Liver (tissue), 9 donors: ENCODE data around the gene SUCLG2. TPM values are rescaled to one million over a fixed set of nuclear protein-coding genes. Genes with fewer than 3 reads are reported as not detected.

Experiments used
- DNase-seq: peaks from one replicate; pipeline ENCODE4 v3.0.0-alpha.2; 2017; ENCODE audit warnings: low spot score
- H3K27ac ChIP-seq, 2 donors: one replicate each; pipeline ENCODE4 v1.7.0; 2013; ENCODE audit warnings: inconsistent platforms in 2 of 2, low read length in 2 of 2, control low read depth in 1 of 2, low read depth in 1 of 2, mild to moderate bottlenecking in 1 of 2
- H3K27me3 ChIP-seq, 4 donors: one replicate each; pipeline versions ENCODE4 v1.6.1 to v1.7.0; 2013; ENCODE audit warnings: low read length in 3 of 4, inconsistent platforms in 1 of 4, mild to moderate bottlenecking in 1 of 4, moderate library complexity in 1 of 4; ENCODE audit not compliant: control insufficient read depth in 4 of 4, insufficient read depth in 4 of 4
- H3K36me3 ChIP-seq, 4 donors: one replicate each; pipeline versions ENCODE4 v1.6.1 to v1.7.0; 2013; ENCODE audit warnings: low read length in 3 of 4, mild to moderate bottlenecking in 3 of 4, low read depth in 1 of 4, moderate library complexity in 1 of 4; ENCODE audit not compliant: control insufficient read depth in 4 of 4, insufficient read depth in 3 of 4
- H3K4me1 ChIP-seq, 4 donors: one replicate each; pipeline versions ENCODE4 v1.6.1 to v1.7.0; 2013; ENCODE audit warnings: low read length in 3 of 4, mild to moderate bottlenecking in 3 of 4, moderate library complexity in 1 of 4; ENCODE audit not compliant: control insufficient read depth in 4 of 4, insufficient read depth in 4 of 4
- H3K4me3 ChIP-seq, 3 donors: one replicate each; pipeline versions ENCODE4 v1.6.1 to v1.7.0; 2013; ENCODE audit warnings: low read length in 3 of 3, control low read depth in 1 of 3, low read depth in 1 of 3, mild to moderate bottlenecking in 1 of 3
- H3K9ac ChIP-seq, 2 donors: one replicate each; pipeline ENCODE4 v1.7.0; 2013; ENCODE audit warnings: low read length in 2 of 2, mild to moderate bottlenecking in 2 of 2, moderate library complexity in 2 of 2, control low read depth in 1 of 2, low read depth in 1 of 2
- H3K9me3 ChIP-seq, 4 donors: one replicate each; pipeline versions ENCODE4 v1.6.1 to v1.7.0; 2013; ENCODE audit warnings: low read length in 3 of 4; ENCODE audit not compliant: control insufficient read depth in 4 of 4
- EGR1 ChIP-seq, 2 donors: IDR thresholded peaks; 2 replicates each; pipeline ENCODE4 v1.6.1; 2016 to 2018; ENCODE audit warnings: antibody characterized with exemption in 2 of 2, low read depth in 2 of 2
- FOXA1 ChIP-seq: IDR thresholded peaks from 2 replicates; pipeline ENCODE4 v1.6.1; 2016; ENCODE audit warnings: antibody characterized with exemption
- FOXA2 ChIP-seq: IDR thresholded peaks from 2 replicates; pipeline ENCODE4 v1.6.1; 2016; ENCODE audit warnings: antibody characterized with exemption
- GABPA ChIP-seq, 2 donors: IDR thresholded peaks in 1 of 2; conservative IDR thresholded peaks in 1 of 2; 2 replicates each; pipeline ENCODE4 v1.6.1; 2016; ENCODE audit warnings: antibody characterized with exemption in 2 of 2, mild to moderate bottlenecking in 1 of 2, moderate library complexity in 1 of 2
- HNF4A ChIP-seq, 2 donors: conservative IDR thresholded peaks; 2 replicates each; pipeline ENCODE4 v1.6.1; 2016; ENCODE audit warnings: antibody characterized with exemption in 2 of 2, mild to moderate bottlenecking in 2 of 2
- HNF4G ChIP-seq: IDR thresholded peaks from 2 replicates; pipeline ENCODE4 v1.6.1; 2016; ENCODE audit warnings: antibody characterized with exemption
- NR2F2 ChIP-seq: IDR thresholded peaks from 2 replicates; pipeline ENCODE4 v1.6.1; 2016; ENCODE audit warnings: antibody characterized with exemption
- RAD21 ChIP-seq, 2 donors: IDR thresholded peaks; 2 replicates each; pipeline ENCODE4 v1.6.1; 2016; ENCODE audit warnings: antibody characterized with exemption in 2 of 2, mild to moderate bottlenecking in 2 of 2
- REST ChIP-seq: IDR thresholded peaks from 2 replicates; pipeline ENCODE4 v1.6.1; 2016; ENCODE audit warnings: antibody characterized with exemption, mild to moderate bottlenecking
- SP1 ChIP-seq: IDR thresholded peaks from 2 replicates; pipeline ENCODE4 v1.6.1; 2018; ENCODE audit warnings: antibody characterized with exemption, mild to moderate bottlenecking
- TAF1 ChIP-seq: conservative IDR thresholded peaks from 2 replicates; pipeline ENCODE4 v1.6.1; 2016; ENCODE audit warnings: antibody characterized with exemption, mild to moderate bottlenecking
- YY1 ChIP-seq: IDR thresholded peaks from 2 replicates; pipeline ENCODE4 v1.6.1; 2016; ENCODE audit warnings: antibody characterized with exemption, mild to moderate bottlenecking
- WGBS: extraction: QIAGEN DNeasy Blood & Tissue Kit; methylation state at CpG from one replicate; pipeline ENCODE4 v1.1.7; 2013; 5-methylcytosine and 5-hydroxymethylcytosine counted together
- polyA plus RNA-seq, 2 donors: library from polyadenylated mRNA; stranded (reverse) in 1 of 2; unstranded in 1 of 2; fragments of 200-250 nt in 1 of 2; fragments of >200 nt in 1 of 2; fragmentation: Nextera tagmentation in 1 of 2; extraction: Ambion mirVana in 1 of 2; gene quantifications; one replicate each; pipeline versions ENCODE4 v1.2.1 to v1.2.3, GENCODE V29; 2013 to 2015
- total RNA-seq, 2 donors: library from RNA; depleted of rRNA; stranded (reverse); fragments of >200 nt; gene quantifications; one replicate each; pipeline ENCODE4 v1.2.3, GENCODE V29; 2014
- TF ChIP-seq, protein P1 (sequence below): IDR thresholded peaks from 2 replicates; pipeline ENCODE4 v1.6.1; 2016; ENCODE audit warnings: antibody characterized with exemption
- TF ChIP-seq, protein P2 (sequence below): fragments of 150-350 bp; IDR thresholded peaks from 2 replicates; pipeline ENCODE4 v1.5.1; 2017; ENCODE audit warnings: improper control_type of control experiment, low read depth, low read length; ENCODE audit not compliant: missing input control
- TF ChIP-seq, protein P3 (sequence below): IDR thresholded peaks from 2 replicates; pipeline ENCODE4 v1.6.1; 2016; ENCODE audit warnings: antibody characterized with exemption
- TF ChIP-seq, protein P4 (sequence below): IDR thresholded peaks from 2 replicates; pipeline ENCODE4 v1.6.1; 2016; ENCODE audit warnings: antibody characterized with exemption
- donor health status: healthy.
- donor health status: healthy.
- donor health status: healthy.
- donor health status: healthy.
- donor health status: healthy.

Gene SUCLG2
- total and polyA plus RNA-seq, 4 donors: 45.3 to 114 (median 92.8) TPM

- TF ChIP-seq, protein P1, sequence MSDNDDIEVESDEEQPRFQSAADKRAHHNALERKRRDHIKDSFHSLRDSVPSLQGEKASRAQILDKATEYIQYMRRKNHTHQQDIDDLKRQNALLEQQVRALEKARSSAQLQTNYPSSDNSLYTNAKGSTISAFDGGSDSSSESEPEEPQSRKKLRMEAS: no peak
- TF ChIP-seq, protein P2, sequence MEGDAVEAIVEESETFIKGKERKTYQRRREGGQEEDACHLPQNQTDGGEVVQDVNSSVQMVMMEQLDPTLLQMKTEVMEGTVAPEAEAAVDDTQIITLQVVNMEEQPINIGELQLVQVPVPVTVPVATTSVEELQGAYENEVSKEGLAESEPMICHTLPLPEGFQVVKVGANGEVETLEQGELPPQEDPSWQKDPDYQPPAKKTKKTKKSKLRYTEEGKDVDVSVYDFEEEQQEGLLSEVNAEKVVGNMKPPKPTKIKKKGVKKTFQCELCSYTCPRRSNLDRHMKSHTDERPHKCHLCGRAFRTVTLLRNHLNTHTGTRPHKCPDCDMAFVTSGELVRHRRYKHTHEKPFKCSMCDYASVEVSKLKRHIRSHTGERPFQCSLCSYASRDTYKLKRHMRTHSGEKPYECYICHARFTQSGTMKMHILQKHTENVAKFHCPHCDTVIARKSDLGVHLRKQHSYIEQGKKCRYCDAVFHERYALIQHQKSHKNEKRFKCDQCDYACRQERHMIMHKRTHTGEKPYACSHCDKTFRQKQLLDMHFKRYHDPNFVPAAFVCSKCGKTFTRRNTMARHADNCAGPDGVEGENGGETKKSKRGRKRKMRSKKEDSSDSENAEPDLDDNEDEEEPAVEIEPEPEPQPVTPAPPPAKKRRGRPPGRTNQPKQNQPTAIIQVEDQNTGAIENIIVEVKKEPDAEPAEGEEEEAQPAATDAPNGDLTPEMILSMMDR: no peak
- TF ChIP-seq YY1 (no peak), FOXA2 (no peak), EGR1 (IDR thresholded peaks at IDR 0.05; ENCODE audit: low read depth in 2 of 2) (no peak), FOXA1 (no peak), REST (no peak), HNF4G (no peak), HNF4A (conservative IDR thresholded peaks at IDR 0.05) (no peak), GABPA (IDR thresholded peaks at IDR 0.05 in 1 of 2, conservative IDR thresholded peaks at IDR 0.05 in 1 of 2) (no peak), RAD21 (IDR thresholded peaks at IDR 0.05) (no peak), TAF1 (no peak), SP1 (no peak), NR2F2 (no peak)
- TF ChIP-seq, protein P3, sequence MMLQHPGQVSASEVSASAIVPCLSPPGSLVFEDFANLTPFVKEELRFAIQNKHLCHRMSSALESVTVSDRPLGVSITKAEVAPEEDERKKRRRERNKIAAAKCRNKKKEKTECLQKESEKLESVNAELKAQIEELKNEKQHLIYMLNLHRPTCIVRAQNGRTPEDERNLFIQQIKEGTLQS: no peak
Measured at GRCh38 chr3:67362686-67363085, 291.7 kb downstream of the SUCLG2 start.

DNA sequence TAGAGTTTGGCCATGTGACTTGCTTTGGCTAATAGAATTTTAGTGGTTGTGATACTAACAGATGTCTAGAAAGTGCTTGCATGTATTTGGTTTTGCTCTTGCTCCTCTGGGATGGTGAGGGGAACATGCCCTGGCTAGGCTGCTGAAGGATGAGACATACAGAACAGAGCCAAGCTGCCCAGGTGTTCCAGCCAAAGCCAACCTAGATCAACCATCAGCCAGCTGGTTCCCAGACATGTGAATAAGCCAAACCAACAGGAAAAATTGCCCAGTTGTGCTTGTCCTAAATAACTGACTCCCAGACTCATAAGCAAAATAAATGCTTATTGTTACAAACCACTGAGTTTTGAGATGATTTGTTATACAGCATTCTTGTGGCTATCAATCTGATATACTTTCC is 292.6 kb downstream of the SUCLG2 start:
- no peak overlapping the region for H3K9ac ChIP-seq
- DNase-seq: no peak
- no peak overlapping the region for H3K27ac ChIP-seq
- peaks cover 0 to 4% (median 0%) of the 10 kb centered on the region in 4 donors for H3K4me1 ChIP-seq
- H3K9me3 ChIP-seq: no peaks in the 10 kb centered on the region
- H3K27me3 ChIP-seq: no peaks in the 10 kb centered on the region
- no peaks in the 10 kb centered on the region for H3K36me3 ChIP-seq
- no peak overlapping the region for H3K4me3 ChIP-seq
- TF ChIP-seq EGR1 (IDR thresholded peaks at IDR 0.05; ENCODE audit: low read depth in 2 of 2): no peak
- TF ChIP-seq, protein P3: no peak
- no peak for TF ChIP-seq HNF4G
- TF ChIP-seq, protein P1: no peak
- no peak for TF ChIP-seq NR2F2
- TF ChIP-seq FOXA2: no peak
- no peak for TF ChIP-seq RAD21 (IDR thresholded peaks at IDR 0.05)
- no peak for TF ChIP-seq HNF4A (conservative IDR thresholded peaks at IDR 0.05)
- no peak for TF ChIP-seq GABPA (IDR thresholded peaks at IDR 0.05 in 1 of 2, conservative IDR thresholded peaks at IDR 0.05 in 1 of 2)
- TF ChIP-seq, protein P4, sequence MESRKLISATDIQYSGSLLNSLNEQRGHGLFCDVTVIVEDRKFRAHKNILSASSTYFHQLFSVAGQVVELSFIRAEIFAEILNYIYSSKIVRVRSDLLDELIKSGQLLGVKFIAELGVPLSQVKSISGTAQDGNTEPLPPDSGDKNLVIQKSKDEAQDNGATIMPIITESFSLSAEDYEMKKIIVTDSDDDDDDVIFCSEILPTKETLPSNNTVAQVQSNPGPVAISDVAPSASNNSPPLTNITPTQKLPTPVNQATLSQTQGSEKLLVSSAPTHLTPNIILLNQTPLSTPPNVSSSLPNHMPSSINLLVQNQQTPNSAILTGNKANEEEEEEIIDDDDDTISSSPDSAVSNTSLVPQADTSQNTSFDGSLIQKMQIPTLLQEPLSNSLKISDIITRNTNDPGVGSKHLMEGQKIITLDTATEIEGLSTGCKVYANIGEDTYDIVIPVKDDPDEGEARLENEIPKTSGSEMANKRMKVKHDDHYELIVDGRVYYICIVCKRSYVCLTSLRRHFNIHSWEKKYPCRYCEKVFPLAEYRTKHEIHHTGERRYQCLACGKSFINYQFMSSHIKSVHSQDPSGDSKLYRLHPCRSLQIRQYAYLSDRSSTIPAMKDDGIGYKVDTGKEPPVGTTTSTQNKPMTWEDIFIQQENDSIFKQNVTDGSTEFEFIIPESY: no peak
- TF ChIP-seq, protein P2: no peak
- TF ChIP-seq YY1: no peak
- no peak for TF ChIP-seq FOXA1
- TF ChIP-seq TAF1: no peak

More at GRCh38 chr3:67362686-67363085, 291.7 kb downstream of the SUCLG2 start:
- Histone ChIP-seq H3K4me1 (peaks cover 0 to 2% (median 0%) of the 10 kb centered on the region in 4 donors), H3K27me3 (no peaks in the 10 kb centered on the region), H3K36me3 (no peaks in the 10 kb centered on the region), H3K4me3 (no peak overlapping the region), H3K27ac (no peak overlapping the region), H3K9me3 (no peaks in the 10 kb centered on the region), H3K9ac (no peak overlapping the region)
- DNase-seq: no peak
- WGBS: 52% methylated on average over 4 of the region's 4 CpGs
